GM21723 (cell line): Measurements from ENCODE around the gene ZNF549.

ENCODE experiments used
- ATAC-seq: cut with Tn5 transposase; IDR thresholded peaks from one replicate; pipeline ENCODE4 v1.9.1; 2021; ENCODE audit warnings: mild to moderate bottlenecking, moderate library complexity; ENCODE audit not compliant: unreplicated experiment

The ZNF549 gene

GRCh38 chr19:57566396-57567265, 39.5 kb downstream of the ZNF549 start:
- ATAC-seq: no peak

GRCh38 chr19:57570707-57571106, 43.6 kb downstream of the ZNF549 start:
- no peak for ATAC-seq

- ATAC-seq: no peak
Measured at GRCh38 chr19:57572415-57572947, 45.3 kb downstream of the ZNF549 start.

GRCh38 chr19:57576661-57577060, 49.5 kb downstream of the ZNF549 start:
- ATAC-seq: no peak

GRCh38 chr19:57578487-57579205, 51.5 kb downstream of the ZNF549 start, which contains the start of gene ZNF416:
Gene ZNF416, minus strand, starts transcription at chr19:57578911. Its CDS starts 207 bp downstream, at chr19:57578704.
- peak; percentile 83 for ATAC-seq

- no peak for ATAC-seq
Measured at GRCh38 chr19:57583104-57583520, 56.0 kb downstream of the ZNF549 start.

GRCh38 chr19:57583521-57584416, 56.6 kb downstream of the ZNF549 start, which contains the start of gene ZIK1:
Gene ZIK1, plus strand, starts transcription at chr19:57584145. Its CDS starts 212 bp downstream, at chr19:57584357.
- peak; percentile 70 for ATAC-seq

- no peak for ATAC-seq
Measured at GRCh38 chr19:57587529-57587928, 60.4 kb downstream of the ZNF549 start.

- ATAC-seq: peak; percentile 13
Measured at GRCh38 chr19:57599377-57599760, 72.2 kb downstream of the ZNF549 start.

- peak; percentile 91 for ATAC-seq
Measured at GRCh38 chr19:57599761-57600383, 72.7 kb downstream of the ZNF549 start, which contains the start of gene ZNF530. Gene ZNF530, plus strand, starts transcription at chr19:57599885. Its CDS starts 4,461 bp downstream, at chr19:57604346.

- no peak for ATAC-seq
Measured at GRCh38 chr19:57606931-57607330, 79.8 kb downstream of the ZNF549 start.
